KMS-11 (cell line): ENCODE data around the gene WRAP73.

Source experiments
- H2AFZ ChIP-seq: fragments of 200-600 bp; sonication (generic); 2 replicates; pipeline ENCODE4 v1.6.1; 2016; ENCODE audit warnings: antibody characterized with exemption, mixed run types, low read depth
- H3K27ac ChIP-seq: fragments of 200-600 bp; sonication (generic); 2 replicates; pipeline ENCODE4 v1.6.1; 2016; ENCODE audit warnings: mild to moderate bottlenecking, mixed run types
- H3K27me3 ChIP-seq: fragments of 200-600 bp; sonication (generic); 2 replicates; pipeline ENCODE4 v1.6.1; 2017; ENCODE audit warnings: mild to moderate bottlenecking, low read depth, mixed run types, moderate library complexity; ENCODE audit not compliant: insufficient read depth
- H3K36me3 ChIP-seq: fragments of 200-600 bp; sonication (generic); 2 replicates; pipeline ENCODE4 v1.6.1; 2017; ENCODE audit warnings: mild to moderate bottlenecking, mixed run types; ENCODE audit not compliant: insufficient read depth
- H3K4me1 ChIP-seq: fragments of 200-600 bp; sonication (generic); 2 replicates; pipeline ENCODE4 v1.6.1; 2016; ENCODE audit warnings: mild to moderate bottlenecking, low read depth, mixed run types; ENCODE audit not compliant: poor library complexity, severe bottlenecking
- H3K4me2 ChIP-seq: fragments of 200-600 bp; sonication (generic); 2 replicates; pipeline ENCODE4 v1.7.0; 2016; ENCODE audit warnings: mild to moderate bottlenecking, mixed run types
- H3K4me3 ChIP-seq: fragments of 200-600 bp; sonication (generic); IDR thresholded peaks from 2 replicates; pipeline ENCODE4 v1.6.1; 2017; ENCODE audit warnings: low read depth, low read length, mixed read lengths; ENCODE audit not compliant: insufficient read depth
- H3K79me2 ChIP-seq: fragments of 200-600 bp; sonication (generic); 2 replicates; pipeline ENCODE4 v1.6.1; 2016; ENCODE audit warnings: low read depth, mixed run types; ENCODE audit not compliant: insufficient read depth
- H3K9ac ChIP-seq: fragments of 200-600 bp; sonication (generic); 2 replicates; pipeline ENCODE4 v1.6.1; 2016; ENCODE audit warnings: mild to moderate bottlenecking, mixed run types
- H4K20me1 ChIP-seq: fragments of 200-600 bp; sonication (generic); 2 replicates; pipeline ENCODE4 v1.6.1; 2016; ENCODE audit warnings: mild to moderate bottlenecking, mixed run types; ENCODE audit not compliant: insufficient read depth
- TF ChIP-seq, protein P1 (sequence below): fragments of 200-600 bp; sonication (generic); conservative IDR thresholded peaks from 2 replicates; pipeline ENCODE4 v1.6.1; 2017; ENCODE audit warnings: low read depth, mild to moderate bottlenecking, antibody characterized with exemption, low read length, moderate library complexity, mixed read lengths

WRAP73 gene

DNA sequence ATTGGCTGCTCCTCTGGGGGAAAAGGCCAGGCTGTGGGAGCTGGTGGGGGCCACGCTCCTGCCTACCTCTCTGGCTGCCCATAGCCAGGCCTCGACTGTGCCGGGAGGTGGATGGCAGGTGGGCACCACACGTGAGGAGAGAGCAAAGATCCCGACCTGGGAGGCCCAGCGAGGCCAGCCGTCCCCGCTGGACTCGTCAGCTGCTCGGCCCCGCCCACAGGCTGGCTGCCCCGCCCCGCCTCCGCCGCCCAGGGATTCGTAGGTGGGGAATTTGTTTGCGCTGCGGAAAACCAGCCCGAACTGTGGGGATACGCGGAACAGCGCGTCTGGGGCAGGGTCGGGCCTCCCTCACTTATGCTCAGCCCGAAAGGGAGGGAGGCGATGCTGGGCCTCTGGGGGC, 34.1 kb upstream of the WRAP73 start:
- no peak overlapping the region for H3K9ac ChIP-seq
- H3K79me2 ChIP-seq = no peaks in the 10 kb centered on the region
- no peak overlapping the region for H3K27ac ChIP-seq
- no peak overlapping the region for H3K4me2 ChIP-seq
- no peaks in the 10 kb centered on the region for H3K36me3 ChIP-seq
- H3K4me3 ChIP-seq = no peak overlapping the region
- peaks cover 94% of the 10 kb centered on the region for H3K27me3 ChIP-seq
- H4K20me1 ChIP-seq = no peaks in the 10 kb centered on the region
- H3K4me1 ChIP-seq = no peaks in the 10 kb centered on the region
- H2AFZ ChIP-seq = no peak overlapping the region
- TF ChIP-seq, protein P1, sequence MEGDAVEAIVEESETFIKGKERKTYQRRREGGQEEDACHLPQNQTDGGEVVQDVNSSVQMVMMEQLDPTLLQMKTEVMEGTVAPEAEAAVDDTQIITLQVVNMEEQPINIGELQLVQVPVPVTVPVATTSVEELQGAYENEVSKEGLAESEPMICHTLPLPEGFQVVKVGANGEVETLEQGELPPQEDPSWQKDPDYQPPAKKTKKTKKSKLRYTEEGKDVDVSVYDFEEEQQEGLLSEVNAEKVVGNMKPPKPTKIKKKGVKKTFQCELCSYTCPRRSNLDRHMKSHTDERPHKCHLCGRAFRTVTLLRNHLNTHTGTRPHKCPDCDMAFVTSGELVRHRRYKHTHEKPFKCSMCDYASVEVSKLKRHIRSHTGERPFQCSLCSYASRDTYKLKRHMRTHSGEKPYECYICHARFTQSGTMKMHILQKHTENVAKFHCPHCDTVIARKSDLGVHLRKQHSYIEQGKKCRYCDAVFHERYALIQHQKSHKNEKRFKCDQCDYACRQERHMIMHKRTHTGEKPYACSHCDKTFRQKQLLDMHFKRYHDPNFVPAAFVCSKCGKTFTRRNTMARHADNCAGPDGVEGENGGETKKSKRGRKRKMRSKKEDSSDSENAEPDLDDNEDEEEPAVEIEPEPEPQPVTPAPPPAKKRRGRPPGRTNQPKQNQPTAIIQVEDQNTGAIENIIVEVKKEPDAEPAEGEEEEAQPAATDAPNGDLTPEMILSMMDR = no peak

DNA sequence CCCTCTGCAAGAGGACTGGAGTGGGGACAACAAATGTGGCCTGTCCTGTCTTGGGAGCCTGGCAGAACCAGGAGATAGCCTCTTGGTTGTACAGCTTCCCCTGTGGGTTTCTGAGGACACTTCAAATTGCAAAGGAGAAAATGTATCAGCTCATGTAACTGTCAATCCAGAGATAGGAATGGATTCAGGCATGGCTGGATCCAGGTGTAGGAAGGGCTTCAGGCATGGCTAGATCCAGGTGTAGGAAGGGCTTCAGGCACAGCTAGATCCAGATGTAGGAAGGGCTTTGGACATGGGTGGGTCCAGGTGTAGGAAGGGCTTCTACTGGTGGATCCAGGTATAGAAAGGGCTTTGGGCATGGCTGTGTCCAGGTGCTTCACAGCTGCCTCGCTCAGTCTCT, 33.3 kb upstream of the WRAP73 start:
- Histone ChIP-seq H3K27ac (no peak overlapping the region), H3K79me2 (no peaks in the 10 kb centered on the region), H3K9ac (no peak overlapping the region), H3K4me1 (no peaks in the 10 kb centered on the region), H3K36me3 (no peaks in the 10 kb centered on the region), H4K20me1 (no peaks in the 10 kb centered on the region), H2AFZ (no peak overlapping the region), H3K4me2 (no peak overlapping the region), H3K27me3 (peaks cover 93% of the 10 kb centered on the region), H3K4me3 (no peak overlapping the region)
- TF ChIP-seq, protein P1 = no peak

GRCh38 chr1:3681898-3682806, 32.2 kb upstream of the WRAP73 start:
- H2AFZ ChIP-seq = no peak overlapping the region
- H3K4me1 ChIP-seq = peaks cover 3% of the 10 kb centered on the region
- TF ChIP-seq, protein P1 = no peak
- peaks cover 93% of the 10 kb centered on the region for H3K27me3 ChIP-seq
- H3K4me2 ChIP-seq = no peak overlapping the region
- no peak overlapping the region for H3K9ac ChIP-seq
- H3K36me3 ChIP-seq = no peaks in the 10 kb centered on the region
- H4K20me1 ChIP-seq = no peaks in the 10 kb centered on the region
- H3K4me3 ChIP-seq = no peak overlapping the region
- H3K27ac ChIP-seq = no peak overlapping the region
- H3K79me2 ChIP-seq = no peaks in the 10 kb centered on the region

- Histone ChIP-seq H2AFZ (no peak overlapping the region), H3K4me1 (peaks cover 11% of the 10 kb centered on the region), H3K36me3 (no peaks in the 10 kb centered on the region), H3K27me3 (peaks cover 92% of the 10 kb centered on the region), H3K4me3 (no peak overlapping the region), H3K27ac (no peak overlapping the region), H3K79me2 (no peaks in the 10 kb centered on the region), H3K9ac (no peak overlapping the region), H4K20me1 (no peaks in the 10 kb centered on the region), H3K4me2 (no peak overlapping the region)
- TF ChIP-seq, protein P1 = no peak
Measured at GRCh38 chr1:3681231-3681897, 31.5 kb upstream of the WRAP73 start.
